Endothelial cell of umbilical vein (primary cell): ENCODE data around the gene OR7C2. TPM values are rescaled to one million over a fixed set of nuclear protein-coding genes. Genes with fewer than 3 reads are reported as not detected.

Source experiments
- Bru-seq: library from RNA; stranded (reverse); fragments of 400-500 nt; gene quantifications from one replicate; lab custom pipeline; 2021; lab: Mats Ljungman, UMichigan
- BruChase-seq, 2 experiments: library from RNA; stranded (reverse); fragments of 400-500 nt; gene quantifications; one replicate each; lab custom pipeline; 2021; lab: Mats Ljungman, UMichigan
- BruUV-seq: library from RNA; stranded (reverse); fragments of 400-500 nt; replicated peaks from 2 replicates; lab custom pipeline; 2021; lab: Mats Ljungman, UMichigan
- CTCF ChIA-PET: fragments of 300-600, 350-600 bp; sonication (Branson Sonifier 250); formaldehyde crosslinking; loops from one replicate; lab custom pipeline; 2021; ENCODE audit warnings: antibody characterized with exemption, inconsistent platforms; lab: Charles Lee
- POLR2A ChIA-PET: fragments of 300-600, 350-600 bp; sonication (Branson Sonifier 250); formaldehyde crosslinking; loops from one replicate; lab custom pipeline; 2021; ENCODE audit warnings: antibody characterized with exemption, inconsistent platforms; lab: Charles Lee
- DNase-seq: peaks from one replicate; pipeline ENCODE4 v3.0.0-alpha.2; 2011; ENCODE audit warnings: low read depth, low spot score
- FAIRE-seq: peaks from 2 replicates; lab custom pipeline; 2011; peaks lifted over from hg19 to GRCh38; lab: Jason Lieb, UNC
- H2AFZ ChIP-seq: 2 replicates; pipeline ENCODE4 v1.6.0; 2012; ENCODE audit warnings: low read depth, low read length, control low read depth, inconsistent platforms
- H3K27ac ChIP-seq: 2 replicates; pipeline ENCODE4 v1.5.1; 2011; ENCODE audit warnings: low read depth, mild to moderate bottlenecking, control low read depth, low read length, moderate library complexity; ENCODE audit not compliant: insufficient read depth
- H3K27me3 ChIP-seq, 2 experiments: 2 replicates each; pipeline versions ENCODE4 v1.6.0 to v1.6.1; 2011; ENCODE audit warnings: low read length in 2 of 2, mixed read lengths in 1 of 2; ENCODE audit not compliant: control insufficient read depth in 2 of 2, insufficient read depth in 2 of 2
- H3K36me3 ChIP-seq, 2 experiments: 2 replicates in 1 of 2; 3 replicates in 1 of 2; pipeline ENCODE4 v1.5.1; 2011; ENCODE audit warnings: low read length in 2 of 2, mild to moderate bottlenecking in 1 of 2, moderate library complexity in 1 of 2; ENCODE audit not compliant: control insufficient read depth in 2 of 2, insufficient read depth in 2 of 2; ENCODE audit errors: extremely low read depth in 1 of 2
- H3K4me1 ChIP-seq: 3 replicates; pipeline ENCODE4 v1.5.1; 2011; ENCODE audit warnings: mild to moderate bottlenecking, low read length; ENCODE audit not compliant: control insufficient read depth, insufficient read depth; ENCODE audit errors: extremely low read depth
- H3K4me2 ChIP-seq: 2 replicates; pipeline ENCODE4 v1.6.1; 2011; ENCODE audit warnings: low read length, control low read depth, mixed read lengths; ENCODE audit not compliant: insufficient read depth
- H3K4me3 ChIP-seq, 3 experiments: fragments of 200-600 bp in 1 of 3; sonication (generic), shearing (Covaris generic) in 1 of 3; replicated peaks in 1 of 3; 2 replicates each; pipeline ENCODE4 v1.5.1; 2011 to 2016; ENCODE audit warnings: control low read depth in 3 of 3, low read length in 3 of 3, mild to moderate bottlenecking in 2 of 3, inconsistent platforms in 1 of 3, low read depth in 1 of 3, moderate library complexity in 1 of 3; ENCODE audit not compliant: insufficient read depth in 1 of 3
- H3K79me2 ChIP-seq: 2 replicates; pipeline ENCODE4 v1.6.0; 2012; ENCODE audit warnings: low read length, inconsistent platforms; ENCODE audit not compliant: control insufficient read depth, insufficient read depth
- H3K9ac ChIP-seq: replicated peaks from 2 replicates; pipeline ENCODE3; 2011; ENCODE audit warnings: low read length, control low read depth; ENCODE audit not compliant: insufficient read depth; ENCODE audit errors: extremely low read depth
- H3K9me1 ChIP-seq: replicated peaks from 3 replicates; pipeline ENCODE4 v1.6.0; 2011; ENCODE audit warnings: mild to moderate bottlenecking, low read length; ENCODE audit not compliant: control insufficient read depth, insufficient read depth; ENCODE audit errors: extremely low read depth
- H3K9me3 ChIP-seq: replicated peaks from 2 replicates; pipeline ENCODE4 v1.5.1; 2012; ENCODE audit warnings: low read length, inconsistent platforms; ENCODE audit not compliant: control insufficient read depth, insufficient read depth
- H4K20me1 ChIP-seq: replicated peaks from 2 replicates; pipeline ENCODE3; 2011; ENCODE audit warnings: mild to moderate bottlenecking, low read length; ENCODE audit not compliant: control insufficient read depth, insufficient read depth; ENCODE audit errors: extremely low read depth
- EZH2 ChIP-seq: IDR thresholded peaks from 2 replicates; pipeline ENCODE4 v1.6.1; 2012; ENCODE audit warnings: borderline replicate concordance, low read depth, mild to moderate bottlenecking, moderate library complexity, low read length, inconsistent platforms; ENCODE audit not compliant: severe bottlenecking
- FOS ChIP-seq: IDR thresholded peaks from 2 replicates; pipeline ENCODE4 v1.6.1; 2011; ENCODE audit warnings: mild to moderate bottlenecking, low read length, moderate library complexity, borderline replicate concordance; ENCODE audit not compliant: insufficient read depth
- GATA2 ChIP-seq: IDR thresholded peaks from 2 replicates; pipeline ENCODE4 v1.7.0; 2011; ENCODE audit warnings: low read depth, mild to moderate bottlenecking, moderate library complexity, mixed read lengths, low read length; ENCODE audit not compliant: insufficient read length, insufficient read depth
- JUN ChIP-seq: IDR thresholded peaks from 2 replicates; pipeline ENCODE4 v1.6.1; 2011; ENCODE audit warnings: borderline replicate concordance, low read depth; ENCODE audit not compliant: insufficient read length, insufficient read depth
- MYC ChIP-seq: IDR thresholded peaks from one replicate; pipeline ENCODE4 v1.6.1; 2011; ENCODE audit warnings: mild to moderate bottlenecking, low read depth, low read length
- POLR2A ChIP-seq: IDR thresholded peaks from 2 replicates; pipeline ENCODE4 v1.6.1; 2012; ENCODE audit warnings: low read depth, mild to moderate bottlenecking, control low read depth, low read length
- POLR2AphosphoS5 ChIP-seq: IDR thresholded peaks from 2 replicates; pipeline ENCODE4 v1.6.1; 2012; ENCODE audit warnings: low read depth, mild to moderate bottlenecking, control low read depth, low read length, moderate library complexity; ENCODE audit not compliant: insufficient read depth
- dilution Hi-C: fragments of 300-500 bp; cut with MboI; formaldehyde crosslinking; loops from one replicate; pipeline ENCODE4 v1.15.0; 2019; ENCODE audit warnings: low sequenced_read_pairs; ENCODE audit not compliant: extremely low pct_ligation_motif_present
- intact Hi-C: fragments of 100-400 bp; cut with micrococcal nuclease; formaldehyde crosslinking; loops from one replicate; pipeline ENCODE4 v1.10.0; 2022
- long read RNA-seq: library from polyadenylated mRNA; stranded (forward); transcript quantifications from one replicate; pipeline ENCODE4 v2.0.0, GENCODE V29; 2021
- polyA minus RNA-seq, 3 experiments: library from RNA; depleted of rRNA, polyadenylated mRNA; stranded (reverse); fragments of >200 nt; gene quantifications; 1 replicate in 1 of 3; 2 replicates in 2 of 3; pipeline ENCODE4 v1.2.3, GENCODE V29; 2011
- polyA plus RNA-seq, 4 experiments: library from polyadenylated mRNA; depleted of rRNA in 3 of 4; stranded (reverse) in 3 of 4; unstranded in 1 of 4; fragments of >200 nt; gene quantifications; 2 replicates each; pipeline versions ENCODE4 v1.2.1 to v1.2.3, GENCODE V29; 2011 to 2012; ENCODE audit warnings: missing spikeins in 1 of 4
- total RNA-seq: library from RNA; stranded (reverse); gene quantifications from 2 replicates; pipeline ENCODE4 v1.2.3, GENCODE V29; 2021
- TF ChIP-seq, protein P1 (sequence below), 2 donors: IDR thresholded peaks; 1 replicate in 1 of 2; 2 replicates in 1 of 2; pipeline ENCODE4 v1.5.1; 2011; ENCODE audit warnings: low read length in 2 of 2, mild to moderate bottlenecking in 2 of 2, moderate library complexity in 2 of 2, control low read depth in 1 of 2, inconsistent platforms in 1 of 2, low read depth in 1 of 2; ENCODE audit not compliant: insufficient read depth in 1 of 2; ENCODE audit errors: extremely low read depth in 1 of 2
- TF ChIP-seq, protein P2 (sequence below): IDR thresholded peaks from 2 replicates; pipeline ENCODE4 v1.6.1; 2011; ENCODE audit not compliant: insufficient read depth, insufficient read length

The OR7C2 gene
- not detected in 2 replicates for total RNA-seq
- not detected in 2 replicates for polyA plus RNA-seq
- not detected in 2 replicates for polyA plus RNA-seq (2011; cell fraction: cytosol; rRNA removed)
- polyA plus RNA-seq (2011; cell fraction: nucleus; rRNA removed) = not detected in 2 replicates
- not detected in 2 replicates for polyA plus RNA-seq (2012)
- not detected in 2 replicates for polyA minus RNA-seq
- not detected for polyA minus RNA-seq (2011; cell fraction: cytosol; rRNA and poly(A)+ RNA removed)
- not detected in 2 replicates for polyA minus RNA-seq (2011; cell fraction: nucleus; rRNA and poly(A)+ RNA removed)
- Bru-seq, nascent RNA = not detected
- not detected for BruChase-seq, experiment 1, labeled RNA remaining after a 6-hour chase
- BruChase-seq, experiment 2, labeled RNA remaining after a 2-hour chase = not detected
- long read RNA-seq = 0 reads

DNA sequence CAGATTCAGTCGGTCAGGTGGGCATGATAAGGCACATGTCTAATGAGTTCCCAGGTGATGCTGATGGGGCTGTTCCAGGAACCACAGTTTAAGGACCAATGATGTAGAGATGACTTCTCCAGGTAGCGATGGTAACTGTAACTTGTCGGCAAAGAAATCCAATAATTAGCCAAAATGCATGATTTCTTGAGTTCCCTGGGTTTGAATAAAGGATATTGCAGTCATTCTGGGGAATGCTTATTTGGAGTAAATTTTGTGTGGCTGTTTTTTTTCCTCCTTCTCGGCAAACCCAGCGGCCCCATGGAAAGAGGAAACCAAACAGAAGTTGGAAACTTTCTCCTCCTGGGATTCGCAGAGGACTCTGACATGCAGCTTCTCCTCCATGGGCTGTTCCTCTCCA, at the start of gene OR7C2:
OR7C2 (plus strand) TSS at position 301 of the 400 bp plus-strand sequence; CDS start at position 301, 0 bp downstream.
- no TSS peak for BruUV-seq
- H3K79me2 ChIP-seq = no peaks in the 10 kb centered on the region
- CTCF ChIA-PET = no interaction called here
- H2AFZ ChIP-seq = no peak within 1 kb of the TSS
- no peak for DNase-seq
- no peak within 1 kb of the TSS for H3K4me3 ChIP-seq
- H4K20me1 ChIP-seq = no peaks in the 10 kb centered on the region
- H3K27ac ChIP-seq = no peak within 1 kb of the TSS
- no peaks in the 10 kb centered on the region for H3K27me3 ChIP-seq
- TF ChIP-seq POLR2A (no peak), FOS (no peak), GATA2 (no peak), EZH2 (no peak), MYC (no peak), JUN (no peak), POLR2AphosphoS5 (no peak)
- TF ChIP-seq, protein P1, sequence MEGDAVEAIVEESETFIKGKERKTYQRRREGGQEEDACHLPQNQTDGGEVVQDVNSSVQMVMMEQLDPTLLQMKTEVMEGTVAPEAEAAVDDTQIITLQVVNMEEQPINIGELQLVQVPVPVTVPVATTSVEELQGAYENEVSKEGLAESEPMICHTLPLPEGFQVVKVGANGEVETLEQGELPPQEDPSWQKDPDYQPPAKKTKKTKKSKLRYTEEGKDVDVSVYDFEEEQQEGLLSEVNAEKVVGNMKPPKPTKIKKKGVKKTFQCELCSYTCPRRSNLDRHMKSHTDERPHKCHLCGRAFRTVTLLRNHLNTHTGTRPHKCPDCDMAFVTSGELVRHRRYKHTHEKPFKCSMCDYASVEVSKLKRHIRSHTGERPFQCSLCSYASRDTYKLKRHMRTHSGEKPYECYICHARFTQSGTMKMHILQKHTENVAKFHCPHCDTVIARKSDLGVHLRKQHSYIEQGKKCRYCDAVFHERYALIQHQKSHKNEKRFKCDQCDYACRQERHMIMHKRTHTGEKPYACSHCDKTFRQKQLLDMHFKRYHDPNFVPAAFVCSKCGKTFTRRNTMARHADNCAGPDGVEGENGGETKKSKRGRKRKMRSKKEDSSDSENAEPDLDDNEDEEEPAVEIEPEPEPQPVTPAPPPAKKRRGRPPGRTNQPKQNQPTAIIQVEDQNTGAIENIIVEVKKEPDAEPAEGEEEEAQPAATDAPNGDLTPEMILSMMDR (IDR thresholded peaks at IDR 0.05; ENCODE audit: extremely low read depth in 1 of 2, insufficient read depth in 1 of 2, low read depth in 1 of 2, low read length in 2 of 2) = no peak
- TF ChIP-seq, protein P2, sequence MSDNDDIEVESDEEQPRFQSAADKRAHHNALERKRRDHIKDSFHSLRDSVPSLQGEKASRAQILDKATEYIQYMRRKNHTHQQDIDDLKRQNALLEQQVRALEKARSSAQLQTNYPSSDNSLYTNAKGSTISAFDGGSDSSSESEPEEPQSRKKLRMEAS = no peak
- no peaks in the 10 kb centered on the region for H3K4me1 ChIP-seq
- H3K9me3 ChIP-seq = no peaks in the 10 kb centered on the region
- H3K36me3 ChIP-seq = no peaks in the 10 kb centered on the region
- H3K9me1 ChIP-seq = no peaks in the 10 kb centered on the region
- dilution Hi-C loops (no loop called here), intact Hi-C loops (no loop called here)
- H3K4me2 ChIP-seq = no peak within 1 kb of the TSS
- no peak for FAIRE-seq
- POLR2A ChIA-PET = no interaction called here
- H3K9ac ChIP-seq = no peak within 1 kb of the TSS
